ENCODE results near the gene ATP8B4. TPM values are rescaled to one million over a fixed set of nuclear protein-coding genes. Genes with fewer than 3 reads are reported as not detected.

ATP8B4 gene
- total and polyA plus RNA-seq, 2 donors (not counting 1 experiment from before 2014, with no cell fraction given): 0.42 TPM; not detected in 1

DNA sequence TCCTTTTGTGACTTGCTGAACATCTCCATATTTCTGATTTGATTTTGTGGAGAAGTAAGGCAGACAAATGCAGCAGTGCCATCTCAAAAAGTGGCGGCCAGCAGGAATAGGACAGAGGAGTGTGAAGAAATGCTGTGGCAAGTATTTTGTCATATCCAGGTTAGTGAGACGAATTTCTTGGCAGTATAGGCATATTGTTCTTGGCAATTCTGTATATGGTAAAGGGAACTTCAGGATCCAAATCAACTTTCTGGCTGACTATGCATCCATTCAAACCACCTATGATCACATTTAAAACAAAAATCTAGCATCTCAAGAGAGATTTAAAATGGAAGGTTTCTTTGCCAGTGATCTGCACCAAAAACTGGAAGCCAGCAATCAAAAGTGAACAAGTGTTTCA lies 270.2 kb downstream of the ATP8B4 start:
- Histone ChIP-seq H3K27ac (ENCODE audit: low read length in 2 of 2) (no peak overlapping the region), H3K36me3 (replicated peaks in 1 of 2; ENCODE audit: control extremely low read depth in 1 of 2, control insufficient read depth in 1 of 2, extremely low read depth in 1 of 2, insufficient read depth in 2 of 2, low read length in 1 of 2) (no peaks in the 10 kb centered on the region), H2AFZ (ENCODE audit: insufficient read depth, low read depth, low read length, poor library complexity, severe bottlenecking) (no peak overlapping the region), H3K9ac (ENCODE audit: low read length) (no peak overlapping the region), H3K27me3 (replicated peaks in 1 of 4; ENCODE audit: control extremely low read depth in 1 of 4, control insufficient read depth in 3 of 4, insufficient read depth in 4 of 4, low read length in 3 of 4) (no peaks in the 10 kb centered on the region), H3K4me1 (ENCODE audit: control insufficient read depth in 2 of 2, insufficient read depth in 2 of 2, low read length in 2 of 2) (no peaks in the 10 kb centered on the region), H3K4me3 (ENCODE audit: control extremely low read depth in 1 of 5, extremely low read depth in 1 of 5, insufficient read depth in 1 of 5, low read depth in 2 of 5, low read length in 4 of 5) (no peak overlapping the region), H4K20me1 (ENCODE audit: control insufficient read depth, insufficient read depth, low read length, poor library complexity, severe bottlenecking) (no peaks in the 10 kb centered on the region), H3K4me2 (replicated peaks; ENCODE audit: low read depth, low read length, poor library complexity, severe bottlenecking) (no peak overlapping the region), H3K9me3 (ENCODE audit: control extremely low read depth in 1 of 3, control insufficient read depth in 2 of 3, insufficient read depth in 1 of 3, low read length in 2 of 3) (peaks cover 0 to 1% (median 0%) of the 10 kb centered on the region in 3 donors), H3K79me2 (ENCODE audit: control insufficient read depth, insufficient read depth, low read length) (no peaks in the 10 kb centered on the region)
- TF ChIP-seq, protein P1, sequence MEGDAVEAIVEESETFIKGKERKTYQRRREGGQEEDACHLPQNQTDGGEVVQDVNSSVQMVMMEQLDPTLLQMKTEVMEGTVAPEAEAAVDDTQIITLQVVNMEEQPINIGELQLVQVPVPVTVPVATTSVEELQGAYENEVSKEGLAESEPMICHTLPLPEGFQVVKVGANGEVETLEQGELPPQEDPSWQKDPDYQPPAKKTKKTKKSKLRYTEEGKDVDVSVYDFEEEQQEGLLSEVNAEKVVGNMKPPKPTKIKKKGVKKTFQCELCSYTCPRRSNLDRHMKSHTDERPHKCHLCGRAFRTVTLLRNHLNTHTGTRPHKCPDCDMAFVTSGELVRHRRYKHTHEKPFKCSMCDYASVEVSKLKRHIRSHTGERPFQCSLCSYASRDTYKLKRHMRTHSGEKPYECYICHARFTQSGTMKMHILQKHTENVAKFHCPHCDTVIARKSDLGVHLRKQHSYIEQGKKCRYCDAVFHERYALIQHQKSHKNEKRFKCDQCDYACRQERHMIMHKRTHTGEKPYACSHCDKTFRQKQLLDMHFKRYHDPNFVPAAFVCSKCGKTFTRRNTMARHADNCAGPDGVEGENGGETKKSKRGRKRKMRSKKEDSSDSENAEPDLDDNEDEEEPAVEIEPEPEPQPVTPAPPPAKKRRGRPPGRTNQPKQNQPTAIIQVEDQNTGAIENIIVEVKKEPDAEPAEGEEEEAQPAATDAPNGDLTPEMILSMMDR (IDR thresholded peaks at IDR 0.05): no peak
- no peak for TF ChIP-seq EZH2 (IDR thresholded peaks at IDR 0.05; ENCODE audit: borderline replicate concordance, insufficient read depth, low read depth, low read length, poor library complexity, severe bottlenecking)
- Mint-ChIP-seq H3K27ac (no peak overlapping the region), H3K9me3 (ENCODE audit: insufficient read depth) (peaks cover 8% of the 10 kb centered on the region), H3K4me3 (no peak overlapping the region), H3K4me1 (no peaks in the 10 kb centered on the region), H3K27me3 (no peaks in the 10 kb centered on the region)
- ATAC-seq (ENCODE audit: low read depth): no peak
- CTCF ChIA-PET: no interaction called here
- DNase-seq: no peak
- POLR2A ChIA-PET: no interaction called here
- 90% methylated on average over 1 of the region's 2 CpGs for WGBS (ENCODE audit: insufficient coverage)
- intact Hi-C loops (cut with micrococcal nuclease): no loop called here

DNA sequence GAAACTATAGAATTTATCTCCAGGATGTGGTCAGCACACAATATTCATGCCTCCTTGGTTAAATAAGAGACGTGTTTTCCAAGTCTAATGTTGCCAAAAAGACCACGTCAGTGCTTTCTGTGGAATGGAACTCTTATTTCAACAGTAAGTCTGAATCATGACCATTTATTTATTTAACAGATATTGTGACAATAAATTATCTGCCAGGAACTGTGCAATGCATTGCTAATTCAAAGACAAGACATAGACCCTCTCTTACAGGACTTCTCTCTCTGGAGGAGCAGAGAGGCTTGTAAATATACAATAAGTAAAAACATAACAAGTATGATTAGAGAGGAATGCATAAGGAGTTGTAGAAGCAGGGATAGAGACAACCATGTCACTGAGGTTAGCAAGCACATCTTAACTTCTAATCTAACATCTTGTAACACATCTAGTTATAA lies 270.7 kb downstream of the ATP8B4 start:
- ChIA-PET CTCF (no interaction called here), POLR2A (no interaction called here)
- DNase-seq: no peak
- peaks cover 8% of the 10 kb centered on the region for H3K9me3 Mint-ChIP-seq (ENCODE audit: insufficient read depth)
- ATAC-seq (ENCODE audit: low read depth): no peak
- Histone ChIP-seq H3K36me3 (replicated peaks in 1 of 2; ENCODE audit: control extremely low read depth in 1 of 2, control insufficient read depth in 1 of 2, extremely low read depth in 1 of 2, insufficient read depth in 2 of 2, low read length in 1 of 2) (no peaks in the 10 kb centered on the region), H3K4me1 (ENCODE audit: control insufficient read depth in 2 of 2, insufficient read depth in 2 of 2, low read length in 2 of 2) (no peaks in the 10 kb centered on the region), H3K79me2 (ENCODE audit: control insufficient read depth, insufficient read depth, low read length) (no peaks in the 10 kb centered on the region), H3K9ac (ENCODE audit: low read length) (no peak overlapping the region), H3K9me3 (ENCODE audit: control extremely low read depth in 1 of 3, control insufficient read depth in 2 of 3, insufficient read depth in 1 of 3, low read length in 2 of 3) (peaks cover 0 to 1% (median 0%) of the 10 kb centered on the region in 3 donors), H3K27me3 (replicated peaks in 1 of 4; ENCODE audit: control extremely low read depth in 1 of 4, control insufficient read depth in 3 of 4, insufficient read depth in 4 of 4, low read length in 3 of 4) (no peaks in the 10 kb centered on the region), H2AFZ (ENCODE audit: insufficient read depth, low read depth, low read length, poor library complexity, severe bottlenecking) (no peak overlapping the region), H3K4me3 (ENCODE audit: control extremely low read depth in 1 of 5, extremely low read depth in 1 of 5, insufficient read depth in 1 of 5, low read depth in 2 of 5, low read length in 4 of 5) (no peak overlapping the region), H4K20me1 (ENCODE audit: control insufficient read depth, insufficient read depth, low read length, poor library complexity, severe bottlenecking) (no peaks in the 10 kb centered on the region), H3K4me2 (replicated peaks; ENCODE audit: low read depth, low read length, poor library complexity, severe bottlenecking) (no peak overlapping the region), H3K27ac (ENCODE audit: low read length in 2 of 2) (no peak overlapping the region)
- H3K27ac Mint-ChIP-seq: no peak overlapping the region
- no CpG with 5 or more reads among the region's 2 CpGs for WGBS (ENCODE audit: insufficient coverage)
- no peak overlapping the region for H3K4me3 Mint-ChIP-seq
- intact Hi-C loops (cut with micrococcal nuclease): no loop called here
- H3K4me1 Mint-ChIP-seq: no peaks in the 10 kb centered on the region
- no peak for TF ChIP-seq EZH2 (IDR thresholded peaks at IDR 0.05; ENCODE audit: borderline replicate concordance, insufficient read depth, low read depth, low read length, poor library complexity, severe bottlenecking)
- TF ChIP-seq, protein P1 (IDR thresholded peaks at IDR 0.05): no peak
- no peaks in the 10 kb centered on the region for H3K27me3 Mint-ChIP-seq

All from B cell (primary cell).